ENCODE data around the gene NRG4. TPM values are rescaled to one million over a fixed set of nuclear protein-coding genes. Genes with fewer than 3 reads are reported as not detected.

The NRG4 gene
- total and polyA plus RNA-seq, 9 of the 15 experiments (the other 6 are each of a cell fraction or from before 2014, with no cell fraction given): 0.33 to 2.5 (median 0.76) TPM

DNA sequence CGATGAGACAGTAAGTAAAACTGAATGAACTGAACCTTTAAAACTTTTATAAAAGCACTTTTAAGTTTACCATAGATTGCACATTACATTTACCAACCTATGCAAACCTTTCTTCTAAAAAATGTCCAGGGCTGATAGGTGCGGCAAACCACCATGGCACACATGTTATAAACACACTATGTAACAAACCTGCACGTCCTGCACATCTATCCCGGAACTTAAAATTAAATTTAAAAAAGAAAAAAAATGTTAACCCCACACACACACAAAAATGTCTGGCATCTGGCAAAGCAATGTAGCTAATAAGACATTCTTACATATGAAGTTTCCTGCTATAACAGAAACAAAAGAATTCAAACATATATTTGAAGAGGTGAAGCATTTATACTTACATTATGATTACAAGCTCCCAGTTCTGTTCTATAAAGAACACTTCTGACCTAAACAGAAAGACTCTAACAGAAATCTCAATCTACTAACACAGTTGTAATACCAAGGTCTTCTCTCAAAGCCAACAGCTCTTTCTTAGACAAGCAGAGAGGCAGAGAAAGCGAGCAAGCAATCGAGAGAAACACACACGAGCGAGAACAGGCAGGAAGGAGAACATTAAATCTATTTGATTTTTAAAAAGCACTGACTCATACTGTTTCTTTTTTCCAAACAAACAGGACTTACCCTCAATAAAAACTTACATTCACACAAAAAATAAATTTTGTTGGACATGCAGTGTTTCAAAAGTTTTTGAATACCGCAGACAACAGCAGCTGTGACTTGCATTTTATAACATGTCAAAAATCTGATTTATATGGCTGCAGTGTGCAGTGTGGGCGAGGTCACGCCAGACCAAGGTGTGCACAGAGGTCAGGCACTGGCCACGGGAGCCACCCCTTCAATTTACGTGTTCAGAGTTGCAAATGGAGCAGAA, at the start of gene NRG4 (continued):
- no peak for TF ChIP-seq CREB3 (tag; conservative IDR thresholded peaks at IDR 0.05; ENCODE audit: low read depth)
- TF ChIP-seq POLR2H (tag; IDR thresholded peaks at IDR 0.05; ENCODE audit: low read depth): no peak
- TF ChIP-seq CC2D1A (IDR thresholded peaks at IDR 0.05): no peak
- no peak for TF ChIP-seq SFPQ (IDR thresholded peaks at IDR 0.05; ENCODE audit: low read depth, low read length)
- no peak for TF ChIP-seq NFIX (CRISPR knock-in tag; IDR thresholded peaks at IDR 0.05; ENCODE audit: low read depth)
- TF ChIP-seq, protein P1, sequence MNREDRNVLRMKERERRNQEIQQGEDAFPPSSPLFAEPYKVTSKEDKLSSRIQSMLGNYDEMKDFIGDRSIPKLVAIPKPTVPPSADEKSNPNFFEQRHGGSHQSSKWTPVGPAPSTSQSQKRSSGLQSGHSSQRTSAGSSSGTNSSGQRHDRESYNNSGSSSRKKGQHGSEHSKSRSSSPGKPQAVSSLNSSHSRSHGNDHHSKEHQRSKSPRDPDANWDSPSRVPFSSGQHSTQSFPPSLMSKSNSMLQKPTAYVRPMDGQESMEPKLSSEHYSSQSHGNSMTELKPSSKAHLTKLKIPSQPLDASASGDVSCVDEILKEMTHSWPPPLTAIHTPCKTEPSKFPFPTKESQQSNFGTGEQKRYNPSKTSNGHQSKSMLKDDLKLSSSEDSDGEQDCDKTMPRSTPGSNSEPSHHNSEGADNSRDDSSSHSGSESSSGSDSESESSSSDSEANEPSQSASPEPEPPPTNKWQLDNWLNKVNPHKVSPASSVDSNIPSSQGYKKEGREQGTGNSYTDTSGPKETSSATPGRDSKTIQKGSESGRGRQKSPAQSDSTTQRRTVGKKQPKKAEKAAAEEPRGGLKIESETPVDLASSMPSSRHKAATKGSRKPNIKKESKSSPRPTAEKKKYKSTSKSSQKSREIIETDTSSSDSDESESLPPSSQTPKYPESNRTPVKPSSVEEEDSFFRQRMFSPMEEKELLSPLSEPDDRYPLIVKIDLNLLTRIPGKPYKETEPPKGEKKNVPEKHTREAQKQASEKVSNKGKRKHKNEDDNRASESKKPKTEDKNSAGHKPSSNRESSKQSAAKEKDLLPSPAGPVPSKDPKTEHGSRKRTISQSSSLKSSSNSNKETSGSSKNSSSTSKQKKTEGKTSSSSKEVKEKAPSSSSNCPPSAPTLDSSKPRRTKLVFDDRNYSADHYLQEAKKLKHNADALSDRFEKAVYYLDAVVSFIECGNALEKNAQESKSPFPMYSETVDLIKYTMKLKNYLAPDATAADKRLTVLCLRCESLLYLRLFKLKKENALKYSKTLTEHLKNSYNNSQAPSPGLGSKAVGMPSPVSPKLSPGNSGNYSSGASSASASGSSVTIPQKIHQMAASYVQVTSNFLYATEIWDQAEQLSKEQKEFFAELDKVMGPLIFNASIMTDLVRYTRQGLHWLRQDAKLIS (CRISPR knock-in tag; IDR thresholded peaks at IDR 0.05): no peak
- no peak for TF ChIP-seq ZC3H4 (CRISPR knock-in tag; IDR thresholded peaks at IDR 0.05; ENCODE audit: borderline replicate concordance)
- no peak for TF ChIP-seq SRF (CRISPR knock-in tag; IDR thresholded peaks at IDR 0.05)
- peak; percentile 91 for TF ChIP-seq ZNF316 (IDR thresholded peaks at IDR 0.05)
- TF ChIP-seq NONO (IDR thresholded peaks at IDR 0.05; ENCODE audit: low read depth in 2 of 2, low read length in 1 of 2): no peak
- no peak for TF ChIP-seq RBFOX2 (IDR thresholded peaks at IDR 0.05; ENCODE audit: low read depth, low read length)
- no peak for TF ChIP-seq ARID4B (CRISPR knock-in tag; IDR thresholded peaks at IDR 0.05)
- TF ChIP-seq MAFK (IDR thresholded peaks at IDR 0.05; ENCODE audit: low read length): no peak
- TF ChIP-seq FOXK1 (CRISPR knock-in tag; IDR thresholded peaks at IDR 0.05; ENCODE audit: borderline replicate concordance): no peak
- TF ChIP-seq ZFX (CRISPR knock-in tag; IDR thresholded peaks at IDR 0.05): no peak
